ENCODE data around the gene GSTO2. TPM values are rescaled to one million over a fixed set of nuclear protein-coding genes. Genes with fewer than 3 reads are reported as not detected.

GSTO2 gene
- total and polyA plus RNA-seq, 2 of the 13 experiments (the other 11 are each of a cell fraction or from before 2014, with no cell fraction given), result 2.1 to 7.9 TPM

DNA sequence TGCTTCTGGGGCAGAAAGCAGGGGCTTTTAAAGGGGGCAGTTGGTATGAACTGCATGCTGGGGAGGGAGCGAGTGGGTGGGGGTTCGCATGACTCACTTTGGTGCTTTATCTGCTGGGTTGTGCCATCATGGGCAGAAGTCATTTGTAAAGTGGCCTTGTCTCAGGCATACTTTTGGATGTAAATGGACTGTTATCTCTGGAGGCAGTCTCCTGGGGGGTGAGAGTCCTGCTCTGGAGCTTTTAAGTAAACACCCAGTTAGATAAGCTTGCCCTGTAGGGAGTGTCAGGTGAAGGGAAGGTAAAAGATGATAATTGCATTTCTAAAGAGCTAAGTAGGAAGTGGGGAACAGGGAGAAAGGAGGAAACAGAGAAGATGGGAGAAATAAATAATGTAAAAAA is 15.9 kb upstream of the GSTO2 start (continued):
- TF ChIP-seq, protein P1, sequence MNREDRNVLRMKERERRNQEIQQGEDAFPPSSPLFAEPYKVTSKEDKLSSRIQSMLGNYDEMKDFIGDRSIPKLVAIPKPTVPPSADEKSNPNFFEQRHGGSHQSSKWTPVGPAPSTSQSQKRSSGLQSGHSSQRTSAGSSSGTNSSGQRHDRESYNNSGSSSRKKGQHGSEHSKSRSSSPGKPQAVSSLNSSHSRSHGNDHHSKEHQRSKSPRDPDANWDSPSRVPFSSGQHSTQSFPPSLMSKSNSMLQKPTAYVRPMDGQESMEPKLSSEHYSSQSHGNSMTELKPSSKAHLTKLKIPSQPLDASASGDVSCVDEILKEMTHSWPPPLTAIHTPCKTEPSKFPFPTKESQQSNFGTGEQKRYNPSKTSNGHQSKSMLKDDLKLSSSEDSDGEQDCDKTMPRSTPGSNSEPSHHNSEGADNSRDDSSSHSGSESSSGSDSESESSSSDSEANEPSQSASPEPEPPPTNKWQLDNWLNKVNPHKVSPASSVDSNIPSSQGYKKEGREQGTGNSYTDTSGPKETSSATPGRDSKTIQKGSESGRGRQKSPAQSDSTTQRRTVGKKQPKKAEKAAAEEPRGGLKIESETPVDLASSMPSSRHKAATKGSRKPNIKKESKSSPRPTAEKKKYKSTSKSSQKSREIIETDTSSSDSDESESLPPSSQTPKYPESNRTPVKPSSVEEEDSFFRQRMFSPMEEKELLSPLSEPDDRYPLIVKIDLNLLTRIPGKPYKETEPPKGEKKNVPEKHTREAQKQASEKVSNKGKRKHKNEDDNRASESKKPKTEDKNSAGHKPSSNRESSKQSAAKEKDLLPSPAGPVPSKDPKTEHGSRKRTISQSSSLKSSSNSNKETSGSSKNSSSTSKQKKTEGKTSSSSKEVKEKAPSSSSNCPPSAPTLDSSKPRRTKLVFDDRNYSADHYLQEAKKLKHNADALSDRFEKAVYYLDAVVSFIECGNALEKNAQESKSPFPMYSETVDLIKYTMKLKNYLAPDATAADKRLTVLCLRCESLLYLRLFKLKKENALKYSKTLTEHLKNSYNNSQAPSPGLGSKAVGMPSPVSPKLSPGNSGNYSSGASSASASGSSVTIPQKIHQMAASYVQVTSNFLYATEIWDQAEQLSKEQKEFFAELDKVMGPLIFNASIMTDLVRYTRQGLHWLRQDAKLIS (CRISPR knock-in tag; IDR thresholded peaks at IDR 0.05), result no peak
- TF ChIP-seq PRMT3 (CRISPR knock-in tag; IDR thresholded peaks at IDR 0.05; ENCODE audit: borderline replicate concordance, low read depth) (no peak), ZNF652 (CRISPR knock-in tag; IDR thresholded peaks at IDR 0.05; ENCODE audit: borderline replicate concordance, low read depth) (peak; percentile 48), GATAD1 (CRISPR knock-in tag; IDR thresholded peaks at IDR 0.05) (peak; percentile 64; the same call in 1 of the 2 replicates), ZFY (CRISPR knock-in tag; IDR thresholded peaks at IDR 0.05) (no peak), ZNF605 (CRISPR knock-in tag; IDR thresholded peaks at IDR 0.05) (no peak), MED8 (CRISPR knock-in tag; IDR thresholded peaks at IDR 0.05; ENCODE audit: insufficient replicate concordance) (peak; percentile 62), TFDP1 (CRISPR knock-in tag; IDR thresholded peaks at IDR 0.05; ENCODE audit: borderline replicate concordance) (peak; percentile 24; the same call in 1 of the 2 replicates), RNF219 (CRISPR knock-in tag; IDR thresholded peaks at IDR 0.05) (no peak), HNRNPL (IDR thresholded peaks at IDR 0.05; ENCODE audit: low read depth, low read length) (no peak), FOXP1 (IDR thresholded peaks at IDR 0.05) (no peak), FOXP1 (CRISPR knock-in tag; IDR thresholded peaks at IDR 0.05) (peak; percentile 87), AGO2 (optimal IDR thresholded peaks at IDR 0.05; ENCODE audit: low read depth, low read length) (no peak), BORCS8-MEF2B (CRISPR knock-in tag; IDR thresholded peaks at IDR 0.05) (no peak), ZNF484 (CRISPR knock-in tag; IDR thresholded peaks at IDR 0.05; ENCODE audit: borderline replicate concordance, low read depth) (no peak)
- TF ChIP-seq, protein P2, sequence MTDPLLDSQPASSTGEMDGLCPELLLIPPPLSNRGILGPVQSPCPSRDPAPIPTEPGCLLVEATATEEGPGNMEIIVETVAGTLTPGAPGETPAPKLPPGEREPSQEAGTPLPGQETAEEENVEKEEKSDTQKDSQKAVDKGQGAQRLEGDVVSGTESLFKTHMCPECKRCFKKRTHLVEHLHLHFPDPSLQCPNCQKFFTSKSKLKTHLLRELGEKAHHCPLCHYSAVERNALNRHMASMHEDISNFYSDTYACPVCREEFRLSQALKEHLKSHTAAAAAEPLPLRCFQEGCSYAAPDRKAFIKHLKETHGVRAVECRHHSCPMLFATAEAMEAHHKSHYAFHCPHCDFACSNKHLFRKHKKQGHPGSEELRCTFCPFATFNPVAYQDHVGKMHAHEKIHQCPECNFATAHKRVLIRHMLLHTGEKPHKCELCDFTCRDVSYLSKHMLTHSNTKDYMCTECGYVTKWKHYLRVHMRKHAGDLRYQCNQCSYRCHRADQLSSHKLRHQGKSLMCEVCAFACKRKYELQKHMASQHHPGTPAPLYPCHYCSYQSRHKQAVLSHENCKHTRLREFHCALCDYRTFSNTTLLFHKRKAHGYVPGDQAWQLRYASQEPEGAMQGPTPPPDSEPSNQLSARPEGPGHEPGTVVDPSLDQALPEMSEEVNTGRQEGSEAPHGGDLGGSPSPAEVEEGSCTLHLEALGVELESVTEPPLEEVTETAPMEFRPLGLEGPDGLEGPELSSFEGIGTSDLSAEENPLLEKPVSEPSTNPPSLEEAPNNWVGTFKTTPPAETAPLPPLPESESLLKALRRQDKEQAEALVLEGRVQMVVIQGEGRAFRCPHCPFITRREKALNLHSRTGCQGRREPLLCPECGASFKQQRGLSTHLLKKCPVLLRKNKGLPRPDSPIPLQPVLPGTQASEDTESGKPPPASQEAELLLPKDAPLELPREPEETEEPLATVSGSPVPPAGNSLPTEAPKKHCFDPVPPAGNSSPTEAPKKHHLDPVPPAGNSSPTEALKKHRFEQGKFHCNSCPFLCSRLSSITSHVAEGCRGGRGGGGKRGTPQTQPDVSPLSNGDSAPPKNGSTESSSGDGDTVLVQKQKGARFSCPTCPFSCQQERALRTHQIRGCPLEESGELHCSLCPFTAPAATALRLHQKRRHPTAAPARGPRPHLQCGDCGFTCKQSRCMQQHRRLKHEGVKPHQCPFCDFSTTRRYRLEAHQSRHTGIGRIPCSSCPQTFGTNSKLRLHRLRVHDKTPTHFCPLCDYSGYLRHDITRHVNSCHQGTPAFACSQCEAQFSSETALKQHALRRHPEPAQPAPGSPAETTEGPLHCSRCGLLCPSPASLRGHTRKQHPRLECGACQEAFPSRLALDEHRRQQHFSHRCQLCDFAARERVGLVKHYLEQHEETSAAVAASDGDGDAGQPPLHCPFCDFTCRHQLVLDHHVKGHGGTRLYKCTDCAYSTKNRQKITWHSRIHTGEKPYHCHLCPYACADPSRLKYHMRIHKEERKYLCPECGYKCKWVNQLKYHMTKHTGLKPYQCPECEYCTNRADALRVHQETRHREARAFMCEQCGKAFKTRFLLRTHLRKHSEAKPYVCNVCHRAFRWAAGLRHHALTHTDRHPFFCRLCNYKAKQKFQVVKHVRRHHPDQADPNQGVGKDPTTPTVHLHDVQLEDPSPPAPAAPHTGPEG (CRISPR knock-in tag; IDR thresholded peaks at IDR 0.05), result no peak
- TF ChIP-seq, protein P3, sequence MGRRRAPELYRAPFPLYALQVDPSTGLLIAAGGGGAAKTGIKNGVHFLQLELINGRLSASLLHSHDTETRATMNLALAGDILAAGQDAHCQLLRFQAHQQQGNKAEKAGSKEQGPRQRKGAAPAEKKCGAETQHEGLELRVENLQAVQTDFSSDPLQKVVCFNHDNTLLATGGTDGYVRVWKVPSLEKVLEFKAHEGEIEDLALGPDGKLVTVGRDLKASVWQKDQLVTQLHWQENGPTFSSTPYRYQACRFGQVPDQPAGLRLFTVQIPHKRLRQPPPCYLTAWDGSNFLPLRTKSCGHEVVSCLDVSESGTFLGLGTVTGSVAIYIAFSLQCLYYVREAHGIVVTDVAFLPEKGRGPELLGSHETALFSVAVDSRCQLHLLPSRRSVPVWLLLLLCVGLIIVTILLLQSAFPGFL (CRISPR knock-in tag; IDR thresholded peaks at IDR 0.05), result no peak

Measured in HepG2 (cell line).